Trophoblast cell (in vitro differentiated cells and primary cell): ENCODE results near the gene CYS1.

Experiments used
- DNase-seq, 2 donors: peaks; one replicate each; pipeline ENCODE4 v3.0.0-alpha.2; 2016
- H2AFZ ChIP-seq: 2 replicates; pipeline ENCODE4 v1.6.1; 2013; ENCODE audit warnings: low read length, moderate library complexity, mild to moderate bottlenecking; ENCODE audit not compliant: insufficient read depth, poor library complexity
- H2AK5ac ChIP-seq: 2 replicates; pipeline ENCODE4 v1.6.1; 2013; ENCODE audit warnings: mild to moderate bottlenecking, low read length
- H2BK120ac ChIP-seq: 2 replicates; pipeline ENCODE4 v1.6.1; 2013; ENCODE audit warnings: low read length, mild to moderate bottlenecking, moderate library complexity; ENCODE audit not compliant: insufficient read depth, poor library complexity
- H2BK12ac ChIP-seq: 2 replicates; pipeline ENCODE4 v1.6.1; 2013; ENCODE audit warnings: mild to moderate bottlenecking, low read length, moderate library complexity
- H2BK5ac ChIP-seq: 2 replicates; pipeline ENCODE4 v1.6.1; 2013; ENCODE audit warnings: low read length, low read depth, moderate library complexity, mild to moderate bottlenecking; ENCODE audit not compliant: poor library complexity
- H3K14ac ChIP-seq: 2 replicates; pipeline ENCODE4 v1.6.1; 2013; ENCODE audit warnings: mild to moderate bottlenecking, low read length
- H3K18ac ChIP-seq: 2 replicates; pipeline ENCODE4 v1.6.1; 2013; ENCODE audit warnings: mild to moderate bottlenecking, low read length
- H3K23ac ChIP-seq: 2 replicates; pipeline ENCODE4 v1.6.1; 2013; ENCODE audit warnings: low read length
- H3K27ac ChIP-seq: 2 replicates; pipeline ENCODE4 v1.5.1; 2013; ENCODE audit warnings: low read depth, mild to moderate bottlenecking, inconsistent platforms, low read length, moderate library complexity
- H3K27me3 ChIP-seq: 2 replicates; pipeline ENCODE4 v1.6.1; 2013; ENCODE audit warnings: inconsistent platforms, mild to moderate bottlenecking, low read length, moderate library complexity; ENCODE audit not compliant: insufficient read depth
- H3K36me3 ChIP-seq, 2 experiments: 1 replicate in 1 of 2; 2 replicates in 1 of 2; pipeline ENCODE4 v1.6.1; 2013; ENCODE audit warnings: low read length in 2 of 2, mild to moderate bottlenecking in 2 of 2, moderate library complexity in 1 of 2; ENCODE audit not compliant: insufficient read depth in 2 of 2, control insufficient read depth in 1 of 2
- H3K4ac ChIP-seq: 2 replicates; pipeline ENCODE4 v1.6.1; 2013; ENCODE audit warnings: low read depth, mild to moderate bottlenecking, low read length, moderate library complexity
- H3K4me1 ChIP-seq, 2 experiments: 1 replicate in 1 of 2; 2 replicates in 1 of 2; pipeline ENCODE4 v1.6.1; 2013; ENCODE audit warnings: low read length in 2 of 2, mild to moderate bottlenecking in 2 of 2, moderate library complexity in 1 of 2; ENCODE audit not compliant: insufficient read depth in 2 of 2, control insufficient read depth in 1 of 2
- H3K4me2 ChIP-seq: 2 replicates; pipeline ENCODE4 v1.6.1; 2013; ENCODE audit warnings: inconsistent platforms, mild to moderate bottlenecking, low read length, moderate library complexity
- H3K4me3 ChIP-seq: 2 replicates; pipeline ENCODE4 v1.5.1; 2013; ENCODE audit warnings: mild to moderate bottlenecking, low read depth, low read length, inconsistent platforms
- H3K79me1 ChIP-seq: one replicate; pipeline ENCODE4 v1.6.1; 2013; ENCODE audit warnings: low read length
- H3K79me2 ChIP-seq: 2 replicates; pipeline ENCODE4 v1.6.1; 2013; ENCODE audit warnings: low read length, mild to moderate bottlenecking; ENCODE audit not compliant: control insufficient read depth, insufficient read depth, poor library complexity
- H3K9ac ChIP-seq: 2 replicates; pipeline ENCODE4 v1.6.1; 2013; ENCODE audit warnings: mild to moderate bottlenecking, low read length
- H3K9me3 ChIP-seq: 2 replicates; pipeline ENCODE4 v1.6.1; 2013; ENCODE audit warnings: low read depth, mild to moderate bottlenecking, control low read depth, inconsistent platforms, low read length; ENCODE audit not compliant: insufficient read depth
- H4K12ac ChIP-seq: 2 replicates; pipeline ENCODE4 v1.6.1; 2013; ENCODE audit warnings: low read depth, mild to moderate bottlenecking, low read length, moderate library complexity
- H4K8ac ChIP-seq: 2 replicates; pipeline ENCODE4 v1.6.1; 2013; ENCODE audit warnings: low read depth, mild to moderate bottlenecking, low read length, moderate library complexity
- H4K91ac ChIP-seq: one replicate; pipeline ENCODE4 v1.6.1; 2013; ENCODE audit warnings: low read depth, mild to moderate bottlenecking, low read length, moderate library complexity
- WGBS: extraction: QIAGEN DNeasy Blood & Tissue Kit; methylation state at CpG from one replicate; pipeline ENCODE4 v1.1.7; 2013; ENCODE audit warnings: missing lambda C conversion rate; ENCODE audit not compliant: insufficient read length, insufficient coverage; ENCODE audit errors: extremely low coverage; 5-methylcytosine and 5-hydroxymethylcytosine counted together

Gene CYS1

GRCh38 chr2:10038123-10038522 is 42.1 kb downstream of the CYS1 start:
- Histone ChIP-seq H2AFZ (no peak overlapping the region), H3K14ac (no peak overlapping the region), H2BK5ac (no peak overlapping the region), H3K27me3 (no peaks in the 10 kb centered on the region), H3K4me2 (no peak overlapping the region), H4K12ac (no peak overlapping the region), H2BK120ac (no peak overlapping the region), H3K27ac (no peak overlapping the region), H3K79me1 (peaks cover 5% of the 10 kb centered on the region), H2AK5ac (no peak overlapping the region), H2BK12ac (no peak overlapping the region), H3K79me2 (no peaks in the 10 kb centered on the region), H4K91ac (no peak overlapping the region), H3K23ac (no peak overlapping the region), H4K8ac (no peak overlapping the region), H3K4ac (no peak overlapping the region), H3K18ac (no peak overlapping the region), H3K4me1 (peaks cover 9 to 12% of the 10 kb centered on the region in 2 experiments), H3K9me3 (no peaks in the 10 kb centered on the region), H3K9ac (no peak overlapping the region), H3K36me3 (no peaks in the 10 kb centered on the region), H3K4me3 (no peak overlapping the region)
- DNase-seq, result no peak
- WGBS, result no CpG with 5 or more reads among the region's 10 CpGs

- no peak overlapping the region for H3K4me2 ChIP-seq
- no CpG with 5 or more reads among the region's 14 CpGs for WGBS
- H3K4me3 ChIP-seq, result no peak overlapping the region
- H3K4ac ChIP-seq, result no peak overlapping the region
- no peak overlapping the region for H3K9ac ChIP-seq
- H3K14ac ChIP-seq, result no peak overlapping the region
- H3K4me1 ChIP-seq, result peaks cover 4 to 6% of the 10 kb centered on the region in 2 experiments
- no peaks in the 10 kb centered on the region for H3K27me3 ChIP-seq
- H3K36me3 ChIP-seq, result no peaks in the 10 kb centered on the region
- H2AK5ac ChIP-seq, result no peak overlapping the region
- no peaks in the 10 kb centered on the region for H3K9me3 ChIP-seq
- H2BK120ac ChIP-seq, result no peak overlapping the region
- H3K23ac ChIP-seq, result no peak overlapping the region
- H3K79me1 ChIP-seq, result no peaks in the 10 kb centered on the region
- H2BK5ac ChIP-seq, result no peak overlapping the region
- H3K18ac ChIP-seq, result no peak overlapping the region
- no peak overlapping the region for H2AFZ ChIP-seq
- no peak overlapping the region for H2BK12ac ChIP-seq
- no peaks in the 10 kb centered on the region for H3K79me2 ChIP-seq
- H4K12ac ChIP-seq, result no peak overlapping the region
- H4K91ac ChIP-seq, result no peak overlapping the region
- DNase-seq, result peak; percentile 51 to 57
- H4K8ac ChIP-seq, result no peak overlapping the region
- no peak overlapping the region for H3K27ac ChIP-seq
Observed at GRCh38 chr2:10036095-10036884, 43.9 kb downstream of the CYS1 start.

- Histone ChIP-seq H2BK120ac (no peak overlapping the region), H3K9ac (peak overlapping the region; percentile 11), H4K8ac (no peak overlapping the region), H3K4ac (no peak overlapping the region), H3K27ac (no peak overlapping the region), H4K91ac (no peak overlapping the region), H3K79me1 (no peaks in the 10 kb centered on the region), H3K9me3 (no peaks in the 10 kb centered on the region), H2BK12ac (no peak overlapping the region), H3K36me3 (no peaks in the 10 kb centered on the region), H3K18ac (no peak overlapping the region), H3K4me3 (no peak overlapping the region), H3K4me2 (no peak overlapping the region), H3K23ac (no peak overlapping the region), H3K79me2 (no peaks in the 10 kb centered on the region), H3K27me3 (no peaks in the 10 kb centered on the region), H3K14ac (no peak overlapping the region), H2BK5ac (no peak overlapping the region), H4K12ac (no peak overlapping the region), H2AK5ac (no peak overlapping the region), H2AFZ (no peak overlapping the region), H3K4me1 (peaks cover 4 to 6% of the 10 kb centered on the region in 2 experiments)
- no CpG with 5 or more reads among the region's 5 CpGs for WGBS
- DNase-seq, result no peak
Observed at GRCh38 chr2:10035633-10036032, 44.6 kb downstream of the CYS1 start.

- no peaks in the 10 kb centered on the region for H3K36me3 ChIP-seq
- no peaks in the 10 kb centered on the region for H3K79me1 ChIP-seq
- H3K9ac ChIP-seq, result no peak overlapping the region
- H3K9me3 ChIP-seq, result no peaks in the 10 kb centered on the region
- no peak overlapping the region for H2AK5ac ChIP-seq
- H4K12ac ChIP-seq, result no peak overlapping the region
- H3K27ac ChIP-seq, result no peak overlapping the region
- no peak overlapping the region for H2BK120ac ChIP-seq
- no peak overlapping the region for H3K23ac ChIP-seq
- WGBS, result no CpG with 5 or more reads among the region's 3 CpGs
- H3K18ac ChIP-seq, result no peak overlapping the region
- H3K4me1 ChIP-seq, result peaks cover 4 to 6% of the 10 kb centered on the region in 2 experiments
- no peak overlapping the region for H3K4ac ChIP-seq
- H3K4me3 ChIP-seq, result no peak overlapping the region
- no peak for DNase-seq
- H2BK5ac ChIP-seq, result no peak overlapping the region
- no peak overlapping the region for H2AFZ ChIP-seq
- no peak overlapping the region for H3K4me2 ChIP-seq
- H3K14ac ChIP-seq, result no peak overlapping the region
- H2BK12ac ChIP-seq, result no peak overlapping the region
- no peaks in the 10 kb centered on the region for H3K79me2 ChIP-seq
- H4K8ac ChIP-seq, result no peak overlapping the region
- no peaks in the 10 kb centered on the region for H3K27me3 ChIP-seq
- H4K91ac ChIP-seq, result no peak overlapping the region
Observed at GRCh38 chr2:10035053-10035422, 45.2 kb downstream of the CYS1 start.
